ENCODE data around the gene KAT2A. TPM values are rescaled to one million over a fixed set of nuclear protein-coding genes. Genes with fewer than 3 reads are reported as not detected.
A peak's percentile ranks its signal among the peaks of the same experiment; 100 is the strongest.

Gene KAT2A
- polyA plus RNA-seq (2011; rRNA removed) (18.2 and 25.2 TPM in 2 replicates), polyA minus RNA-seq (2011; rRNA and poly(A)+ RNA removed) (9.2 and 12.8 TPM in 2 replicates)

DNA sequence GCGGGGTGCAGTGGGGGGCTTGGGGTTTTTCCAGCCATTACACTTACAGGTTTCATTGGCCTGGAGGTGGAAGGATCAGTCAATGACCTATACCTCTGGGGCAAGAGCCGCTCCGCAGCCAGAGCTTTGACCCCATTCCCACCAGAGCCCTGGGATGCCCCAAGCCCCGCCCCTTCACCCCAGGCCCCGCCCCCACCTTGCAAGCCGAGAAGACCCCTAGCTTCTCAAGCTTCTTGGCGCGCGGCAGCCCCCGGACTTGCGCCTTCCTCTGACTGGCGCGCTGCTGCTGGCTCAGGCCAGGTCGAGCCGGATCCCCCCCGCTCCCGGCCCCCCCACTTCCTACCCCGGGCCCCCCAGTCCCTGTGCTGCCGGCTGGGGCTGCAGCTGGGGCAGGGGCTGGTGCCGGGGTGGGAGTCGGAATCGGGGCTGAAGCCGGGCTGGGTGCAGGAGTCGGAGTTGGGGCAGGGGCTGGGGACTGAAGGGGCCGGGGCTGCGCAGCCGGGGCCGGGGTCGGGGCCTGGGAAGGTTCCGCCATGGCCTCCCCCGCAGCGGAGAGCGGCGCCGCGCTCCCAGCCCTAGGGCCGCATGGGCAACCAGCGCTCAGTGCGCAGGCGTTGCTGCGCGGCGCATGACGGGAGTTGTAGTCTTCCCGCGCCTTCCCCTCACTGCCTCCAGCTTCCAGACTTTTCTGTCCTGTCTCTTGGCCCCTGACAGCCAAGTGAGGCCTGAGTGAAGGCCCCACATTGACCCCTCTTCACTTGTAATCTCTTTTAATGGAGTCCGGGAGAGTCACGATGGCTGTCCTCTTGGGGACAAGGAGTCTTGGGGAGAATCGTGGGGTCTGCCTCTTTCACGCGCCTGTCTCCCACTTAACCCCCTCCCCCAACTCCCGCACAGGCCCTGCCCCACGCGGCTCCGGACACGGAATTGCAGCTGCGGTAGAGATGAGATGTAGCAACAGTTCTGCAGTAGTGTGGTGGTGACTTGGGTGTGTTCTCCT, at the start of gene KAT2A:
Gene KAT2A (minus strand): TSS at position 598 of the 1,000 bp plus-strand sequence. CDS start 63 bp downstream, at position 535.
- DNase-seq (ENCODE audit: low read depth): no peak
- peak within 1 kb of the TSS; percentile 69 for H3K4me3 ChIP-seq (ENCODE audit: low read depth, low read length)
- H3K36me3 ChIP-seq (ENCODE audit: control insufficient read depth, insufficient read depth, low read length): peaks cover 10% of the 10 kb centered on the region
- TF ChIP-seq, protein P1, sequence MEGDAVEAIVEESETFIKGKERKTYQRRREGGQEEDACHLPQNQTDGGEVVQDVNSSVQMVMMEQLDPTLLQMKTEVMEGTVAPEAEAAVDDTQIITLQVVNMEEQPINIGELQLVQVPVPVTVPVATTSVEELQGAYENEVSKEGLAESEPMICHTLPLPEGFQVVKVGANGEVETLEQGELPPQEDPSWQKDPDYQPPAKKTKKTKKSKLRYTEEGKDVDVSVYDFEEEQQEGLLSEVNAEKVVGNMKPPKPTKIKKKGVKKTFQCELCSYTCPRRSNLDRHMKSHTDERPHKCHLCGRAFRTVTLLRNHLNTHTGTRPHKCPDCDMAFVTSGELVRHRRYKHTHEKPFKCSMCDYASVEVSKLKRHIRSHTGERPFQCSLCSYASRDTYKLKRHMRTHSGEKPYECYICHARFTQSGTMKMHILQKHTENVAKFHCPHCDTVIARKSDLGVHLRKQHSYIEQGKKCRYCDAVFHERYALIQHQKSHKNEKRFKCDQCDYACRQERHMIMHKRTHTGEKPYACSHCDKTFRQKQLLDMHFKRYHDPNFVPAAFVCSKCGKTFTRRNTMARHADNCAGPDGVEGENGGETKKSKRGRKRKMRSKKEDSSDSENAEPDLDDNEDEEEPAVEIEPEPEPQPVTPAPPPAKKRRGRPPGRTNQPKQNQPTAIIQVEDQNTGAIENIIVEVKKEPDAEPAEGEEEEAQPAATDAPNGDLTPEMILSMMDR (IDR thresholded peaks at IDR 0.05; ENCODE audit: insufficient read depth, low read depth, low read length): no peak
- ChIA-PET POLR2A (no interaction called here), CTCF (interaction anchor here (0.6 to 11.1 kb wide), 13 partner anchors 9 to 406 kb away, joined by 3 to 163 read pairs (median 4); partner anchors contain the start of genes CNP, KCNH4 and NKIRAS2)
- H3K27me3 ChIP-seq (ENCODE audit: control insufficient read depth, insufficient read depth, low read length): no peaks in the 10 kb centered on the region

DNA sequence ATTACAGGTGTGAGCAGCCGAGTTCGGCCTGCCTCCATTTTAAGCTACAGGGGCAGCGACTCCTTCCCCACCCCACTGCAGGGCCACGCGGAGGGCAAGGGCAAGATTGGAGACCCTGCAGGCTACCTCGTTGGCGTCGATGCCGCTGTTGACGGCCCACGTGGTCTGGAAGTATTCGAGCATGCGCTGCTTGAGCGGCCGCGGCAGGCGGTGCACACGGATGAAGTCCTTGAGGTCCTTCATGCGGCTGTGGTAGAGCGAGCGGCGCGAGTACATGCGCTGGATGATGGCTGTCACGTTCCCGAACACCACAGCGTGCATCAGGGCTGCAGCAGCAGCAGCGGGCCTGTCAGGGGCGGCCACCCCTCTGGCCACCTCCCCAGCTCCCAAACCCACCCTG, 48.2 kb upstream of the KAT2A start:
- ChIA-PET POLR2A (no interaction called here), CTCF (no interaction called here)
- TF ChIP-seq, protein P1 (IDR thresholded peaks at IDR 0.05; ENCODE audit: insufficient read depth, low read depth, low read length): no peak
- Histone ChIP-seq H3K4me3 (ENCODE audit: low read depth, low read length) (no peak overlapping the region), H3K36me3 (ENCODE audit: control insufficient read depth, insufficient read depth, low read length) (no peaks in the 10 kb centered on the region), H3K27me3 (ENCODE audit: control insufficient read depth, insufficient read depth, low read length) (peaks cover 20% of the 10 kb centered on the region)
- DNase-seq (ENCODE audit: low read depth): no peak

GRCh38 chr17:42167807-42168206, 46.6 kb upstream of the KAT2A start:
- H3K27me3 ChIP-seq (ENCODE audit: control insufficient read depth, insufficient read depth, low read length): peaks cover 15% of the 10 kb centered on the region
- no peak for DNase-seq (ENCODE audit: low read depth)
- no peak overlapping the region for H3K4me3 ChIP-seq (ENCODE audit: low read depth, low read length)
- ChIA-PET POLR2A (no interaction called here), CTCF (interaction anchor here (1.2 to 1.3 kb wide), 2 partner anchors 12 kb away, joined by 3 read pairs; no protein-coding TSS in a partner anchor)
- no peaks in the 10 kb centered on the region for H3K36me3 ChIP-seq (ENCODE audit: control insufficient read depth, insufficient read depth, low read length)
- TF ChIP-seq, protein P1 (IDR thresholded peaks at IDR 0.05; ENCODE audit: insufficient read depth, low read depth, low read length): no peak

- H3K4me3 ChIP-seq (ENCODE audit: low read depth, low read length): no peak overlapping the region
- no peak for DNase-seq (ENCODE audit: low read depth)
- ChIA-PET CTCF (interaction anchor here (1.0 kb wide), 1 partner anchor 10 kb away, joined by 3 read pairs; no protein-coding TSS in a partner anchor), POLR2A (no interaction called here)
- TF ChIP-seq, protein P1 (IDR thresholded peaks at IDR 0.05; ENCODE audit: insufficient read depth, low read depth, low read length): no peak
- H3K27me3 ChIP-seq (ENCODE audit: control insufficient read depth, insufficient read depth, low read length): peaks cover 7% of the 10 kb centered on the region
- H3K36me3 ChIP-seq (ENCODE audit: control insufficient read depth, insufficient read depth, low read length): no peaks in the 10 kb centered on the region
These were observed 45.1 kb upstream of the KAT2A start for GRCh38 chr17:42166196-42166763.

DNA sequence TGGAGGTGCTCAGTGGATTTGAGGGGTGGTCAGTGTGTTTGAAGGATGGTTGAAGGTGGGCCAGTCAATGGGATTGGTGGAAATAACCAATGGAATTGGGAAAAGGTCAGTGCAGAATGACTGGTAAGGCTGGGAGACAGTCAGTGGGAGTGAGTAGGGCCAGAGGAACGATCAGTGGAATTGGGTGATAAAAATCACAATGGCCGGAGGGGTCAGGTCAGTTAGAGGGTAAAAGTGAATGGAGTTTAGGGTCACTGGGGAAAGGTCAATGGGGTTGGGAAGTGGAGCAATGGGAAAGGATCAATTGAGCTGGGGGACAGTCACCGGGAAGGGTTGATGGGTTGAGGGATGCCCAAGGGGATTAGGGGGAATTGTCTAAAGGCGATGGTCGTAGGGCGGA, 44.6 kb upstream of the KAT2A start:
- DNase-seq (ENCODE audit: low read depth): no peak
- TF ChIP-seq, protein P1 (IDR thresholded peaks at IDR 0.05; ENCODE audit: insufficient read depth, low read depth, low read length): no peak
- CTCF ChIA-PET: interaction anchor here (1.0 kb wide), 1 partner anchor 10 kb away, joined by 3 read pairs; no protein-coding TSS in a partner anchor
- Histone ChIP-seq H3K36me3 (ENCODE audit: control insufficient read depth, insufficient read depth, low read length) (no peaks in the 10 kb centered on the region), H3K27me3 (ENCODE audit: control insufficient read depth, insufficient read depth, low read length) (peaks cover 3% of the 10 kb centered on the region), H3K4me3 (ENCODE audit: low read depth, low read length) (no peak overlapping the region)
- POLR2A ChIA-PET: no interaction called here
